Right ventricle myocardium superior (tissue), 1 donor: Measurements from ENCODE around the gene YTHDC1. TPM values are rescaled to one million over a fixed set of nuclear protein-coding genes. Genes with fewer than 3 reads are reported as not detected.
A peak's percentile ranks its signal among the peaks of the same experiment; 100 is the strongest.

ENCODE experiments used
- ATAC-seq: fragments of 200-7000 bp; cut with Tn5 transposase; one replicate; pipeline ENCODE4 v1.9.1; 2020; ENCODE audit warnings: mild to moderate bottlenecking; ENCODE audit not compliant: poor library complexity
- DNase-seq: peaks from one replicate; pipeline ENCODE4 v3.0.0-alpha.2; 2020
- intact Hi-C: fragments of 100-400 bp; cut with DNase I; formaldehyde crosslinking; loops from one replicate; pipeline ENCODE4 v1.11.2; 2022
- total RNA-seq: library from RNA; stranded (reverse); fragmentation: NEBNext Ultra II Directional; extraction: Animal tissue kit (Norgen Biotek cat#: 25700); gene quantifications from one replicate; pipeline ENCODE4 v1.2.1, GENCODE V29; 2021
- donor health status: DM: no; HTN: yes; CAD: no; lungs with severe emphysema.

Gene YTHDC1
- total RNA-seq, 1 donor from 2014 or later = 50.0 TPM

GRCh38 chr4:68361146-68361589 lies 11.3 kb upstream of the YTHDC1 start:
- intact Hi-C loops = no loop called here
- ATAC-seq (no peak), DNase-seq (no peak)

DNA sequence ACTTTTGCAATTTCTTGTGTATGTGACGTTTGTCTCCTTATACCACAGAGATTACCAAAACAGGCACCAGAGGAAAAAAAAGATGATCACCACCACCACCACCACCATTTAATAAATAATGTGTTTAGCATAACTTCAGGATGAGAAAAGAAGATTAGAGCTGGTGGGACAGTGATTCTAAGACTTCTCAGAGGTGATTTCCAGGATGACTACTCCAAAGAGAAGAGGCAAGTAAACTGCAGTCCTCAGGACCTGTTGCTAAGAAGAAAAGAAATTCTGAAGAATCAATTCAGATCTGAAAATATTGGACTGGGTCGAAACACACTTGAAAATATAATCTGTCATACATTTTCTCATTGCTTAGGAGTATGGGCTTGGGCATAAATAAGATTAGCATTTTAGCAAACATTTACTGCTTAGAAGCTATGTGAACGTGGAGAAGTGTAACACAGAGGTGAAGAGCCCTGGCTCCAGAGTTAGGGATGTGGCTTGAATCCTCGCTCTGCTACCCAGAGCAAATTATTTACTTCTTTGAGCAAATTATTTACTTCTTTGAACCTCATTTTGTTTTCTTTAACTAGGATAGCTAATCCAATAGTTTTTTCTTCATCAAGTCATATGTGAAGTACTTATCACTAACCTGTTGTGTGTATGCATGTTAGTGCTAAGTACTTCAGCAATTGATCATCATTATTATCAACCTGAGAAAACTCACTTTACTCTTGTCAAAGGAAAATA lies 10.5 kb upstream of the YTHDC1 start:
- DNase-seq (no peak), ATAC-seq (no peak)
- intact Hi-C loops = no loop called here

GRCh38 chr4:68359508-68359907 lies 9.6 kb upstream of the YTHDC1 start:
- no peak for ATAC-seq
- intact Hi-C loops = no loop called here
- no peak for DNase-seq

- DNase-seq (no peak), ATAC-seq (no peak)
- intact Hi-C loops = no loop called here
Measured at GRCh38 chr4:68358988-68359387, 9.1 kb upstream of the YTHDC1 start.

- ATAC-seq (no peak), DNase-seq (no peak)
- intact Hi-C loops = no loop called here
Measured at GRCh38 chr4:68352791-68353190, 2.9 kb upstream of the YTHDC1 start.

GRCh38 chr4:68349279-68349648 lies 626 bp downstream of the YTHDC1 start:
- no peak for DNase-seq
- ATAC-seq = peak; percentile 21
- intact Hi-C loops = no loop called here

DNA sequence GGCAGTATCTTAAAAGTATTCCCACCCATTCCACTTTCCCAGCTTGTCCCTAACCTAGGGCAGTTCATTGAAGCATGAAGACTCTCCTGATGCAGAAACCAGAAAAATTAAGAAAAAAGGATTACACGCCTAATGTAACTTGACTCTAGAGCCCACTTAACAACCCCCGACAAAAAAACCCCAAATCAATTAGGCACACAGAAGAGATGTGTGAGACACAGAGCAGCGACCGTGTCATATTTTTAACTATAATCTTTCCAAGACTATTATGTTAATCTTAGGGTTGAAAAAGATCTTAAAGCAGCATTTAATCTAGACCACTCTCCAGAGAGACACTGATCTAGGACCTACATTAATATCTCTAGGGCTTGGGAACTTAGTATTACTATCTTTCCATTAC lies 1.3 kb downstream of the YTHDC1 start:
- DNase-seq (no peak), ATAC-seq (no peak)
- intact Hi-C loops = no loop called here

- ATAC-seq = no peak
- intact Hi-C loops = no loop called here
- no peak for DNase-seq
Measured at GRCh38 chr4:68347845-68348244, 2.0 kb downstream of the YTHDC1 start.

DNA sequence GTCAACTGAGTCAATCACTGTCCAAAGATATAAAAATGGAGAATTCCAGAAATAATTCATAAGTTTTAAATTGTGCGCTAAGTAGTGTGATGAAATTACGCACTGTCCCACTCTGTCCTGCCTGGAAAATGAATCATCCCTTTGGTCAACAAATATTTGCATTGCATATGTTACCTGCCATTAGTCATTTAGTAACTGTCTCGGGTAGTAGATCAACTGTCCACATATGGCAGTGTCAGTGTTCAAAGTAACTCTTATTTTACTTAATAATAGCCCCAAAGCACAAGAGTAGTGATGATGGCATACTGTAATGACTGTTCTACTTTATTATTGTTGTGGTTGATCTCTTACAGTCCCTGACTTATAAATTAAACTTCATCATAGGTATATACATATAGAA lies 3.4 kb downstream of the YTHDC1 start:
- DNase-seq (no peak), ATAC-seq (no peak)
- intact Hi-C loops = no loop called here

DNA sequence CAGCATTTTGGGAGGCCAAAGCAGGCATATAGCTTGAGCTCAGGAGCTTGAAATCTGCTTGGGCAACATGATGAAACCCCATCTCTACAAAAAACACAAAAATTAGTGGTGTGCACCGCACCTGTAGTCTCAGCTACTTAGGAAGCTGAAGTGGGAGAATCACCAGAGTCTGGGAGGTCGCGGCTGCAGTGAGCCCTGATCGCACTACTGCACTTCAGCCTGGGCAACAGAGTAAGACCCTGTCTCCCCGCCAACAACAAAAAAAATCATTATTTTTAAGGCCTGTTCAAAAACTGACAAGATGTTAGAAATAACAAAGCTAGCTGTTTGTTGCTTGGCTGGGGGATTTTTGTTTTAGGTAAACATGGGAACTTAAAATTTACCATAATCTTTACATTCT lies 5.1 kb downstream of the YTHDC1 start:
- no peak for ATAC-seq
- DNase-seq = no peak
- intact Hi-C loops = no loop called here

DNA sequence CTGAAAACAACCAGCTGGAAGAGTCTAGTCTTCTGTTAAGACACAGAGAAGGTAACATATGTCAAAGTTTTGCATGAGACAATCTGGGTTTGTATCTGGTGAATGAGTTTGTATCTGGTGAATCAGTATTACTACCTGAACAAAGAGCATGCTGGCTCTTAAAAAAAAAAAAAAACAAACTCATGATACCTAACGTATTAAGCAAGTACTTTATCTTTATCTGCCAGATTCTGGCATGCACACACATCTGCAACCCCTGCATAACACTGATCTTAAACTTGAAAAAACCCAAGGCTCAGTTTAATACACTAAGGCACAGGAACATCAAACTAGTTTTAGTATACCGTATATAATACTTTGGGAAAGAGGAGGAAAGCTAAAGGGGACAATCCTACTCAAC lies 5.8 kb downstream of the YTHDC1 start:
- intact Hi-C loops = no loop called here
- no peak for DNase-seq
- no peak for ATAC-seq

- ATAC-seq = no peak
- no peak for DNase-seq
- intact Hi-C loops = no loop called here
Measured at GRCh38 chr4:68342134-68342533, 7.8 kb downstream of the YTHDC1 start.

DNA sequence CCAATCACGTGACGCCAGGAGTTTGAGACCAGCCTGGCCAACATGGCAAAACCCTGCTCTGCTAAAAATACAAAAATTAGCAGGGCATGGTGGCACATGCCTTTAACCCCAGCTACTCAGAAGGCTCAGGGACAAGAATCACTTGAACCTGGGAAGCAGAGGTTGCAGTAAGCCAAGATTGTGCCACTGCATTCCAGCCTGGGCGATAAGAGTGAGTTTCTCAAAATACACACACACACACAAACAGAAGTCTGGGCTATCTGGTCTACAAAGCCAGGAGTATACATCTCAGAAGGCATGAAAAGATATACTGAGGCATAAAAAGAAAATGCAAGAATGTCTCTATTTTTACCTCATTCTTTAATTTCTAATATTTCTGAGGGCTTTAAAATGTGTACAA lies 11.3 kb downstream of the YTHDC1 start:
- peak; percentile 88 for ATAC-seq
- intact Hi-C loops = no loop called here
- DNase-seq = no peak

GRCh38 chr4:68337522-68337921 lies 12.4 kb downstream of the YTHDC1 start:
- ATAC-seq (no peak), DNase-seq (no peak)
- intact Hi-C loops = no loop called here

GRCh38 chr4:68337004-68337403 lies 12.9 kb downstream of the YTHDC1 start:
- ATAC-seq (no peak), DNase-seq (no peak)
- intact Hi-C loops = no loop called here

GRCh38 chr4:68336530-68336929 lies 13.4 kb downstream of the YTHDC1 start:
- DNase-seq (no peak), ATAC-seq (no peak)
- intact Hi-C loops = no loop called here

DNA sequence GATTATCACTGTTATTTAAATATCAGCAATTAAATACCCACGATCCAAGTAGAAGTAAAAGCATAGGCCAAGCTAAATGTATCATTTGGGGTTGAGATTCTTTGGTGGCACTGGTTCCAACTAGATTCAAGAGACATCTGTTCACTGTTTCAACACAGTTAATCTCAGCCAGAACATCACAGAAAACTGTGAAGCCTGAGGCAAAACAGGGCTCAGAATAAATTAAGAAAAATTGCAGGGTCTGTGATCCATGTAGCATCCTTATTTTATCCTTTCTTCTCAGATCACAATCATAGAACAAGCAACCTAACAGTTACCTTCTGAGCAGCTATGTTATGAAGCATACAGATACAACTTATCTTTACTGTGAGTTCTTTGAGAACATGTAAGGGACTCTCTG lies 23.7 kb downstream of the YTHDC1 start:
- intact Hi-C loops = no loop called here
- DNase-seq = no peak
- ATAC-seq = no peak

DNA sequence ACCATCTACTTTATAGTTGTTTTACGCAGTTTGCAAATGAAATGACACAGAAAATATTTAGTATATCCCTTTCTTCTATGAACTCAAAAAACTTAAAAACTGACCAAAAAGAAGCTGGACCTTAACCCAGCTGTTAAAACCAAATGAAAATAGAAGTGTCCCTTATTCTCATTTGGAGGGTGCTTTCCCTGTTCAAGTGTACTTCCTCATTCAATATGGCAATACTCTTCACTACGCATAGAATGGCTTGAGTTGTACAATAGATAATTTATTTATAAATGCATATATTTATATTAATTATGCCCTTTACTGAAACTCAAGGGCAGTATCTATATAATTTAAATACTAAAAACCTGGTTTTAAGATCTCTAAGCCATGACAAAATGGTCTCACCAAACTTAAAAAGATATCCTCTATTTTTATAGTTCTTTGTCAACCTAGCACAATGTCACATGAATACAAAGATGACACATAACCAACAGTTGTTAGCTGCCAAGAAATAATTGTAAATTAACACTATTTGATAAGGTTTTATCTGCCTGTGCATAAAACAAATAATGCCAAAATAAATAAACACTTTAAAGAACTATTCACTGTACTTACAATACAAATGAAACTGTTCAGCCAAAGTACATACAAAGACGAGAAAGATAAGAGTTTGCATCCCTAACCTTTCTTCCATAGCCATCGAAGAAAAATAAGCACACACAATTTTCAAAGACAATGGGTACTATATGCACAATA lies 25.2 kb downstream of the YTHDC1 start:
- intact Hi-C loops = no loop called here
- ATAC-seq (no peak), DNase-seq (no peak)

GRCh38 chr4:68319040-68319439 lies 30.9 kb downstream of the YTHDC1 start:
- no peak for ATAC-seq

GRCh38 chr4:68316193-68316969 lies 33.5 kb downstream of the YTHDC1 start:
- intact Hi-C loops = no loop called here
- no peak for DNase-seq
- no peak for ATAC-seq

More at GRCh38 chr4:68319040-68319439, 30.9 kb downstream of the YTHDC1 start:
- intact Hi-C loops = no loop called here
- no peak for DNase-seq
